Vagina (tissue), 2 donors: ENCODE data around the gene UAP1. TPM values are rescaled to one million over a fixed set of nuclear protein-coding genes. Genes with fewer than 3 reads are reported as not detected.
A peak's percentile ranks its signal among the peaks of the same experiment; 100 is the strongest.

Source experiments
- DNase-seq, 2 donors: peaks; one replicate each; pipeline ENCODE4 v3.0.0-alpha.2; 2017; ENCODE audit errors: extremely low spot score in 2 of 2
- H3K27ac ChIP-seq: fragments of 200-600 bp; sonication (generic); one replicate; pipeline ENCODE4 v1.5.1; 2019
- H3K27me3 ChIP-seq: fragments of 200-600 bp; sonication (generic); one replicate; pipeline ENCODE4 v1.5.1; 2019
- H3K36me3 ChIP-seq, 2 donors: fragments of 200-600 bp; sonication (generic); one replicate each; pipeline ENCODE4 v1.5.1; 2017 to 2019
- H3K4me1 ChIP-seq: fragments of 200-600 bp; sonication (generic); one replicate; pipeline ENCODE4 v1.5.1; 2019
- H3K4me3 ChIP-seq, 2 donors: fragments of 200-600 bp; sonication (generic); 1 replicate in 1 of 2; 2 replicates in 1 of 2; pipeline ENCODE4 v1.5.1; 2016 to 2019
- H3K9me3 ChIP-seq: fragments of 200-600 bp; sonication (generic); one replicate; pipeline ENCODE4 v1.5.1; 2019
- POLR2A ChIP-seq, 2 donors: fragments of 450-650 bp; IDR thresholded peaks; one replicate each; pipeline ENCODE4 v1.6.1; 2017; ENCODE audit warnings: antibody characterized with exemption in 2 of 2, mild to moderate bottlenecking in 2 of 2, moderate library complexity in 2 of 2
- POLR2AphosphoS5 ChIP-seq, 2 donors: sonication (generic); formaldehyde crosslinking; IDR thresholded peaks; one replicate each; pipeline ENCODE4 v1.9.0; 2017; ENCODE audit warnings: antibody characterized with exemption in 2 of 2, mild to moderate bottlenecking in 2 of 2, low read depth in 1 of 2; ENCODE audit not compliant: insufficient read depth in 1 of 2
- intact Hi-C: fragments of 100-400 bp; cut with DNase I; formaldehyde crosslinking; loops from one replicate; pipeline ENCODE4 v1.15.1; 2023
- total RNA-seq: library from RNA; depleted of rRNA; stranded (reverse); fragments of >200 nt; gene quantifications from one replicate; pipeline ENCODE4 v1.2.3, GENCODE V29; 2016
- TF ChIP-seq, protein P1 (sequence below), 3 experiments: fragments of 450-650 bp in 2 of 3; fragments of 200-600 bp in 1 of 3; sonication (generic) in 1 of 3; IDR thresholded peaks; one replicate each; pipeline ENCODE4 v1.5.1; 2017 to 2019; ENCODE audit warnings: antibody characterized with exemption in 3 of 3, mild to moderate bottlenecking in 2 of 3, moderate library complexity in 2 of 3

The UAP1 gene
- total RNA-seq, 1 donor from 2014 or later: 118 TPM

GRCh38 chr1:162554258-162554657 lies 7.3 kb upstream of the UAP1 start:
- Histone ChIP-seq H3K9me3 (no peaks in the 10 kb centered on the region), H3K4me3 (no peak overlapping the region), H3K27ac (peak overlapping the region; percentile 85), H3K27me3 (no peaks in the 10 kb centered on the region), H3K36me3 (no peaks in the 10 kb centered on the region), H3K4me1 (peaks cover 23% of the 10 kb centered on the region)
- intact Hi-C loops: no loop called here
- TF ChIP-seq POLR2AphosphoS5 (IDR thresholded peaks at IDR 0.05; ENCODE audit: insufficient read depth in 1 of 2, low read depth in 1 of 2) (peak; percentile 34 to 64), POLR2A (IDR thresholded peaks at IDR 0.05) (no peak)
- DNase-seq: no peak

- no peak overlapping the region for H3K27ac ChIP-seq
- TF ChIP-seq POLR2AphosphoS5 (IDR thresholded peaks at IDR 0.05; ENCODE audit: insufficient read depth in 1 of 2, low read depth in 1 of 2): no peak
- TF ChIP-seq, protein P1, sequence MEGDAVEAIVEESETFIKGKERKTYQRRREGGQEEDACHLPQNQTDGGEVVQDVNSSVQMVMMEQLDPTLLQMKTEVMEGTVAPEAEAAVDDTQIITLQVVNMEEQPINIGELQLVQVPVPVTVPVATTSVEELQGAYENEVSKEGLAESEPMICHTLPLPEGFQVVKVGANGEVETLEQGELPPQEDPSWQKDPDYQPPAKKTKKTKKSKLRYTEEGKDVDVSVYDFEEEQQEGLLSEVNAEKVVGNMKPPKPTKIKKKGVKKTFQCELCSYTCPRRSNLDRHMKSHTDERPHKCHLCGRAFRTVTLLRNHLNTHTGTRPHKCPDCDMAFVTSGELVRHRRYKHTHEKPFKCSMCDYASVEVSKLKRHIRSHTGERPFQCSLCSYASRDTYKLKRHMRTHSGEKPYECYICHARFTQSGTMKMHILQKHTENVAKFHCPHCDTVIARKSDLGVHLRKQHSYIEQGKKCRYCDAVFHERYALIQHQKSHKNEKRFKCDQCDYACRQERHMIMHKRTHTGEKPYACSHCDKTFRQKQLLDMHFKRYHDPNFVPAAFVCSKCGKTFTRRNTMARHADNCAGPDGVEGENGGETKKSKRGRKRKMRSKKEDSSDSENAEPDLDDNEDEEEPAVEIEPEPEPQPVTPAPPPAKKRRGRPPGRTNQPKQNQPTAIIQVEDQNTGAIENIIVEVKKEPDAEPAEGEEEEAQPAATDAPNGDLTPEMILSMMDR (IDR thresholded peaks at IDR 0.05): no peak
- no peak for TF ChIP-seq POLR2A (IDR thresholded peaks at IDR 0.05)
- H3K27me3 ChIP-seq: no peaks in the 10 kb centered on the region
- peaks cover 36% of the 10 kb centered on the region for H3K4me1 ChIP-seq
- no peak overlapping the region for H3K4me3 ChIP-seq
- no peak for DNase-seq
- intact Hi-C loops: no loop called here
- no peaks in the 10 kb centered on the region for H3K9me3 ChIP-seq
- no peaks in the 10 kb centered on the region for H3K36me3 ChIP-seq
Measured at GRCh38 chr1:162557536-162557935, 4.0 kb upstream of the UAP1 start.

DNA sequence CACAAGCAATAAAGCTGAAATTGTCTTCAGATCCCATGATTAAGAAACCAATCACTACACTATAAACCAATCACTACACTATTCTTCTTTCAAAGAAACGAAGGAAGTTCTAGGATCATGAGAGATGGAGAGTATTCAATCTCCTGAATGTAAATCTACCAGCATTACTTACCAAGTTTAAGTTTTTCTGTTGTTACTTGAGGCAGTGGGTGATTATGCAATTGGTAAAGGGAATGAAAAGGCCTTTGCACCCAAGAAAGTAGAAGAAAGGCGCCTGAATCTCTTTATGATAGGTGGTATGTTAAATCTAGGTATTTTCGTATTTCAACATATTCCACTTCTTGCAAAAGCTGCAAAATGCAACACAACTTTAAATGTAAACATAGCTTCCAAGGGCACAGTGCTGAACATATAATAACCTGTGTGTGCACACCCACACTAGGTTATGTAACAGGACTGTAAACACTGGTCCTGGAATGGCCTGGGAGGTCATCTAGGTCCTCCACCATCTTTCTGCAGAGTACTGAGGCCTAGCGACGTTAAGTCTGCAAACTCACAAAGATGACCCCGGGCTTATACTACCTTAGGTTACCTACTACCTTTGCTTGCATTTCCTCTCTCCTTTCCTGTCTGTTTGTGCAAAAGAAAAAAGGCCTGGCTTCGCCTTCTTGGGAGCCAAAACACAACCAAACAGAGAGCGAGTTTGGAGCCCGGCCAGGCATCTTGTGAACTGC lies 1.1 kb upstream of the UAP1 start:
- H3K9me3 ChIP-seq: no peaks in the 10 kb centered on the region
- no peaks in the 10 kb centered on the region for H3K36me3 ChIP-seq
- intact Hi-C loops: loop anchor here (2.0 kb wide), 1 partner anchor 52 kb away; no protein-coding TSS in a partner anchor
- peak overlapping the region; percentile 70 to 86 for H3K4me3 ChIP-seq
- peaks cover 47% of the 10 kb centered on the region for H3K4me1 ChIP-seq
- H3K27ac ChIP-seq: peak overlapping the region; percentile 97
- TF ChIP-seq POLR2AphosphoS5 (IDR thresholded peaks at IDR 0.05; ENCODE audit: insufficient read depth in 1 of 2, low read depth in 1 of 2) (no peak), POLR2A (IDR thresholded peaks at IDR 0.05) (no peak)
- TF ChIP-seq, protein P1 (IDR thresholded peaks at IDR 0.05): no peak
- no peaks in the 10 kb centered on the region for H3K27me3 ChIP-seq
- no peak for DNase-seq

DNA sequence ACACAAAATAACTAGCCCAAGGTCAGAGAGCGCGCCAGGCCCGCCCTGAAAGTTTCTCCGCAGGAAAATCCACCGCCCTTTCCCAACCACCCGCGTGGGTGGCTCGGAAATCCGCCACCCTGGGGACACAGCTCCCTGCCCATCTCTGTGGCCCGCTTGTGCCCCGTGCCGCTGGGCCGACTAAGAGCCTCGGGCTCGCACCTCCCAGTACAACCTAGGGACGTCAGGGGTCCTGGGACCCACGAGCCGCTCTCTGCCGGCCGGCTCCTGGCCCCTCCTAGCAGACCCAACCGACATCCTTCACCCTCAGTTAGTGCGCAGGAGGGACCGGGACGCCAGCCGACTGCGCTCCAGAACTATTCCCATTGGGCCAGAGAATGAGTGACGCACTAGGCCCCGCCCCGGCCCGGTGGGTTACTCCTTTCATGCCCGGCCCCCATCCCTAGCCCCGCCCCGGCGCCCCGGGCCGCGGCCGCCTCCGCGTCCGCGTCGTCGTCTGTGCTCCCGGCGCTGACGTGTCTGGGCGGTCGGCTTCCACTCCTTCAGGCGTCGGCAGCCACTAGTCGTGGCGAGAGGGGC lies 396 bp upstream of the UAP1 start:
- TF ChIP-seq, protein P1 (IDR thresholded peaks at IDR 0.05): no peak
- TF ChIP-seq POLR2A (IDR thresholded peaks at IDR 0.05) (peak in 1 of 2 donors; percentile 73), POLR2AphosphoS5 (IDR thresholded peaks at IDR 0.05; ENCODE audit: insufficient read depth in 1 of 2, low read depth in 1 of 2) (peak; percentile 64 to 99)
- peaks cover 0 to under 1% of the 10 kb centered on the region in 2 donors for H3K36me3 ChIP-seq
- peaks cover 47% of the 10 kb centered on the region for H3K4me1 ChIP-seq
- H3K27ac ChIP-seq: peak overlapping the region; percentile 97
- H3K9me3 ChIP-seq: no peaks in the 10 kb centered on the region
- no peaks in the 10 kb centered on the region for H3K27me3 ChIP-seq
- peak overlapping the region; percentile 70 to 86 for H3K4me3 ChIP-seq
- peak; percentile 99 for DNase-seq
- intact Hi-C loops: loop anchor here (2.0 kb wide), 1 partner anchor 52 kb away; no protein-coding TSS in a partner anchor

DNA sequence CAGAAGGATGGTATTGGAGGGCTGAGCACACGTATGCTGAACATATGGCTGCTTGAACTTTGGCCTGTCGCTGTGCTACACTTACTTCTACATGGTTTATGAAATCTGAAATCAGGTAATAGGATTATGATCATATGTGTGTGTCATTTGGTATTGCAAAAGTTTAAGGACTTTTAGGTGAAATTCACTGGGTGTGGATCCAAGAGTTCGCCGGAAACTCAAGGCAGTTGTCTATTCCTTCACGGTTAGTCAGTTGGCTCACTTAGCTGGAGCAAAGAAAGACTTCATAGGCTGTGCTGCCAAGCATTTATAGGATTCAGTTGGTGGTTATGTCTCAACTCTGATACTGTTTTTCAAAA lies 927 bp downstream of the UAP1 start:
- intact Hi-C loops: no loop called here
- H3K9me3 ChIP-seq: no peaks in the 10 kb centered on the region
- H3K4me1 ChIP-seq: peaks cover 47% of the 10 kb centered on the region
- peaks cover 0 to 12% of the 10 kb centered on the region in 2 donors for H3K36me3 ChIP-seq
- DNase-seq: no peak
- no peaks in the 10 kb centered on the region for H3K27me3 ChIP-seq
- peak overlapping the region; percentile 97 for H3K27ac ChIP-seq
- TF ChIP-seq POLR2AphosphoS5 (IDR thresholded peaks at IDR 0.05; ENCODE audit: insufficient read depth in 1 of 2, low read depth in 1 of 2) (peak in 1 of 2 donors; percentile 26), POLR2A (IDR thresholded peaks at IDR 0.05) (no peak)
- TF ChIP-seq, protein P1 (IDR thresholded peaks at IDR 0.05): no peak
- H3K4me3 ChIP-seq: peak overlapping the region; percentile 70 to 86
